Vagina (tissue), 2 donors: ENCODE data around the gene CBLB. TPM values are rescaled to one million over a fixed set of nuclear protein-coding genes. Genes with fewer than 3 reads are reported as not detected.

ENCODE experiments used
- DNase-seq, 2 donors: peaks; one replicate each; pipeline ENCODE4 v3.0.0-alpha.2; 2017; ENCODE audit errors: extremely low spot score in 2 of 2
- H3K27ac ChIP-seq: fragments of 200-600 bp; sonication (generic); one replicate; pipeline ENCODE4 v1.5.1; 2019
- H3K27me3 ChIP-seq: fragments of 200-600 bp; sonication (generic); one replicate; pipeline ENCODE4 v1.5.1; 2019
- H3K36me3 ChIP-seq, 2 donors: fragments of 200-600 bp; sonication (generic); one replicate each; pipeline ENCODE4 v1.5.1; 2017 to 2019
- H3K4me1 ChIP-seq: fragments of 200-600 bp; sonication (generic); one replicate; pipeline ENCODE4 v1.5.1; 2019
- H3K4me3 ChIP-seq, 2 donors: fragments of 200-600 bp; sonication (generic); 1 replicate in 1 of 2; 2 replicates in 1 of 2; pipeline ENCODE4 v1.5.1; 2016 to 2019
- H3K9me3 ChIP-seq: fragments of 200-600 bp; sonication (generic); one replicate; pipeline ENCODE4 v1.5.1; 2019
- CTCF ChIP-seq, 3 experiments: fragments of 450-650 bp in 2 of 3; fragments of 200-600 bp in 1 of 3; sonication (generic) in 1 of 3; IDR thresholded peaks; one replicate each; pipeline ENCODE4 v1.5.1; 2017 to 2019; ENCODE audit warnings: antibody characterized with exemption in 3 of 3, mild to moderate bottlenecking in 2 of 3, moderate library complexity in 2 of 3
- POLR2A ChIP-seq, 2 donors: fragments of 450-650 bp; IDR thresholded peaks; one replicate each; pipeline ENCODE4 v1.6.1; 2017; ENCODE audit warnings: antibody characterized with exemption in 2 of 2, mild to moderate bottlenecking in 2 of 2, moderate library complexity in 2 of 2
- POLR2AphosphoS5 ChIP-seq, 2 donors: sonication (generic); formaldehyde crosslinking; IDR thresholded peaks; one replicate each; pipeline ENCODE4 v1.9.0; 2017; ENCODE audit warnings: antibody characterized with exemption in 2 of 2, mild to moderate bottlenecking in 2 of 2, low read depth in 1 of 2; ENCODE audit not compliant: insufficient read depth in 1 of 2
- intact Hi-C: fragments of 100-400 bp; cut with DNase I; formaldehyde crosslinking; loops from one replicate; pipeline ENCODE4 v1.15.1; 2023
- total RNA-seq: library from RNA; depleted of rRNA; stranded (reverse); fragments of >200 nt; gene quantifications from one replicate; pipeline ENCODE4 v1.2.3, GENCODE V29; 2016

CBLB gene
- total RNA-seq, 1 donor from 2014 or later, result 58.4 TPM

GRCh38 chr3:105653868-105654267, 214.9 kb downstream of the CBLB start:
- Histone ChIP-seq H3K36me3 (peaks cover 0 to 6% of the 10 kb centered on the region in 2 donors), H3K4me3 (no peak overlapping the region), H3K4me1 (no peaks in the 10 kb centered on the region), H3K27me3 (no peaks in the 10 kb centered on the region), H3K27ac (no peak overlapping the region), H3K9me3 (no peaks in the 10 kb centered on the region)
- DNase-seq, result no peak
- intact Hi-C loops, result no loop called here
- no peak for TF ChIP-seq CTCF (IDR thresholded peaks at IDR 0.05)
- TF ChIP-seq POLR2AphosphoS5 (IDR thresholded peaks at IDR 0.05; ENCODE audit: insufficient read depth in 1 of 2, low read depth in 1 of 2), result no peak
- TF ChIP-seq POLR2A (IDR thresholded peaks at IDR 0.05), result no peak

DNA sequence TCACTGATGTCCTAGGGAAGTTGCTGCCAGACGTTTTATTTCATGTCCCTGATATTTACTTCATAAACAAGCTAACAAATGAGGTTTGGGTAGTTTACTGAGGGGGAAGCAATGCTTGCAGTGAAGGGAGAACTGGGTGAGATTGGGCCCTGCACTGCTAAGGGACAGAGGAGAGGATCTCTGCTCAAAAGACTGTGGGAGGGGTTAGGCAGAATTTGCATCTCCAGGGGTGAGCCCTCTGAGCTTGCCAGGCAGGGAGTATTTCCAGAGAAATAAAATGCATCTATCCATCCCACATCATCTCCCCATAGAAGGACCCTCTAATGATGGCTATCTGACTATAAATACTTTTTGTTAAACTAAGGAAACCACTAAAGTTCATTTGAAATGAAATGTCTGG, 215.6 kb downstream of the CBLB start:
- no peaks in the 10 kb centered on the region for H3K9me3 ChIP-seq
- intact Hi-C loops, result no loop called here
- no peak overlapping the region for H3K4me3 ChIP-seq
- H3K27me3 ChIP-seq, result no peaks in the 10 kb centered on the region
- H3K4me1 ChIP-seq, result no peaks in the 10 kb centered on the region
- no peak overlapping the region for H3K27ac ChIP-seq
- TF ChIP-seq POLR2AphosphoS5 (IDR thresholded peaks at IDR 0.05; ENCODE audit: insufficient read depth in 1 of 2, low read depth in 1 of 2) (no peak), POLR2A (IDR thresholded peaks at IDR 0.05) (no peak), CTCF (IDR thresholded peaks at IDR 0.05) (no peak)
- no peak for DNase-seq
- no peaks in the 10 kb centered on the region for H3K36me3 ChIP-seq

DNA sequence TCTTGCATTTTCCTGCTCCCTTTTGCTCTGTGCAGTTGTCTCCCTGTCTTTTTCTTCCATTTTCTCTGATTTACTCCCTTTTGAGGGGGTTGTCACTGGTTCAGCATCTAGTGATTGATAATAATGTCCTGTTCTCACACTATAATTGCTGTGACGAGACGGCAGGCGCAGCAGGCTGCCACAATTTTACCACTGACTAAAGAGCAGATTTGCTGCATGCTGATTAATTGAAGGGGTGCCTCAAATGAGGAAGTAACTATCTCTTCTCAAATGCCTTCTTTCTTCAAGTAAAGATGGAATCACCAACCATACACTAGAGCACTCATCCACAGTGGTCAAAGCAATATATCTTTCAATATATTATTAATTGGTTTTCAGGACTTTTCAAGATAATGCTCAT, 219.3 kb downstream of the CBLB start:
- H3K27me3 ChIP-seq, result no peaks in the 10 kb centered on the region
- no peaks in the 10 kb centered on the region for H3K36me3 ChIP-seq
- H3K4me3 ChIP-seq, result no peak overlapping the region
- H3K4me1 ChIP-seq, result no peaks in the 10 kb centered on the region
- intact Hi-C loops, result no loop called here
- TF ChIP-seq POLR2A (IDR thresholded peaks at IDR 0.05), result no peak
- TF ChIP-seq POLR2AphosphoS5 (IDR thresholded peaks at IDR 0.05; ENCODE audit: insufficient read depth in 1 of 2, low read depth in 1 of 2), result no peak
- TF ChIP-seq CTCF (IDR thresholded peaks at IDR 0.05), result no peak
- H3K27ac ChIP-seq, result no peak overlapping the region
- no peaks in the 10 kb centered on the region for H3K9me3 ChIP-seq
- DNase-seq, result no peak

DNA sequence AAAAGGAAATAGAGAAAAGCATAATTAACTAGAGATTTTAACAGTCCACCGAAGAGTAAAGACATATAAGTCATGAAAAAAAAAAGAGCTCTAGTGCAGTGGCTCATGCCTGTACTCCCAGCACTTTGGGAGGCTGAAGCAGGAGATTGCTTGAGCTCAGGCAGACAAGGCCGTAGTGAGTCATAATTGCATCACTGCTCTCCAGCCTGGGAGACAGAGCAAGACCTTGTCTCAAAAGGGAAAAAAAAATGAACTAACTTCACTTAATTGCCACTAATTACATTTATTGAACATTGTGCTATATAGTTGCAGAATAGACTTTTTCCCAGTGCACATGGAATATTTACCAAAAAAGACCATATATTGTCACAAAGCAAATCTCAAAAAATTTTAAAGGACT, 221.8 kb downstream of the CBLB start:
- TF ChIP-seq POLR2A (IDR thresholded peaks at IDR 0.05) (no peak), POLR2AphosphoS5 (IDR thresholded peaks at IDR 0.05; ENCODE audit: insufficient read depth in 1 of 2, low read depth in 1 of 2) (no peak), CTCF (IDR thresholded peaks at IDR 0.05) (no peak)
- Histone ChIP-seq H3K4me1 (no peaks in the 10 kb centered on the region), H3K4me3 (no peak overlapping the region), H3K27me3 (no peaks in the 10 kb centered on the region), H3K27ac (no peak overlapping the region), H3K36me3 (no peaks in the 10 kb centered on the region), H3K9me3 (no peaks in the 10 kb centered on the region)
- no peak for DNase-seq
- intact Hi-C loops, result no loop called here

- no peak for DNase-seq
- TF ChIP-seq CTCF (IDR thresholded peaks at IDR 0.05) (no peak), POLR2AphosphoS5 (IDR thresholded peaks at IDR 0.05; ENCODE audit: insufficient read depth in 1 of 2, low read depth in 1 of 2) (no peak), POLR2A (IDR thresholded peaks at IDR 0.05) (no peak)
- H3K4me3 ChIP-seq, result no peak overlapping the region
- no peak overlapping the region for H3K27ac ChIP-seq
- no peaks in the 10 kb centered on the region for H3K27me3 ChIP-seq
- H3K9me3 ChIP-seq, result no peaks in the 10 kb centered on the region
- H3K4me1 ChIP-seq, result no peaks in the 10 kb centered on the region
- intact Hi-C loops, result no loop called here
- H3K36me3 ChIP-seq, result no peaks in the 10 kb centered on the region
Observed at GRCh38 chr3:105639131-105639530, 229.7 kb downstream of the CBLB start.
